HepG2 (cell line): Measurements from ENCODE around the gene CFAP100. TPM values are rescaled to one million over a fixed set of nuclear protein-coding genes. Genes with fewer than 3 reads are reported as not detected.
A peak's percentile ranks its signal among the peaks of the same experiment; 100 is the strongest.

Experiments used
- ATAC-seq: fragments of 200-7000 bp; cut with Tn5 transposase; 3 replicates; pipeline ENCODE4 v1.9.1; 2020; ENCODE audit warnings: mild to moderate bottlenecking, moderate library complexity
- BruUV-seq: library from RNA; stranded (reverse); fragments of 400-500 nt; replicated peaks from 2 replicates; lab custom pipeline; 2021; lab: Mats Ljungman, UMichigan
- CTCF ChIA-PET: fragments of 300-600 bp; formaldehyde crosslinking; extraction: SDS; loops from one replicate; lab custom pipeline; 2021; ENCODE audit warnings: low total read pairs, inconsistent platforms, low intra/inter-chr PET ratio; lab: Yijun Ruan, JAX
- POLR2A ChIA-PET: fragments of 350-600 bp; sonication (Branson Sonifier 250); formaldehyde crosslinking; loops from one replicate; lab custom pipeline; 2020; ENCODE audit warnings: antibody characterized with exemption, inconsistent platforms; lab: Yijun Ruan, JAX
- DNase-seq: peaks from one replicate; pipeline ENCODE4 v3.0.0-alpha.2; 2015; ENCODE audit warnings: low spot score
- FAIRE-seq: peaks from 3 replicates; lab custom pipeline; 2011; peaks lifted over from hg19 to GRCh38; lab: Jason Lieb, UNC
- H2AFZ ChIP-seq: one replicate; pipeline ENCODE4 v1.6.1; 2011; ENCODE audit warnings: low read length, inconsistent platforms
- H3K27ac ChIP-seq: fragments of 300-600 bp; 3 replicates; pipeline ENCODE4 v1.8.0; 2011; ENCODE audit warnings: mixed run types, mild to moderate bottlenecking, mixed read lengths, low read length, inconsistent platforms; ENCODE audit not compliant: insufficient read depth; ENCODE audit errors: extremely low read length
- H3K27me3 ChIP-seq, 2 experiments: fragments of 200-600 bp in 1 of 2; 2 replicates in 1 of 2; 3 replicates in 1 of 2; pipeline versions ENCODE4 v1.6.0 to v1.8.0; 2011; ENCODE audit warnings: low read length in 2 of 2, mild to moderate bottlenecking in 2 of 2, moderate library complexity in 2 of 2, inconsistent platforms in 1 of 2; ENCODE audit not compliant: insufficient read depth in 2 of 2, control insufficient read depth in 1 of 2
- H3K36me3 ChIP-seq, 2 experiments: fragments of 200-600 bp in 1 of 2; replicated peaks in 1 of 2; 2 replicates in 1 of 2; 3 replicates in 1 of 2; pipeline versions ENCODE4 v1.5.1 to v1.8.0; 2011; ENCODE audit warnings: low read length in 2 of 2, inconsistent platforms in 1 of 2; ENCODE audit not compliant: insufficient read depth in 2 of 2, control insufficient read depth in 1 of 2
- H3K4me1 ChIP-seq: 2 replicates; pipeline ENCODE4 v1.5.1; 2012; ENCODE audit warnings: low read length, inconsistent platforms; ENCODE audit not compliant: insufficient read depth
- H3K4me2 ChIP-seq: 2 replicates; pipeline ENCODE4 v1.6.0; 2011; ENCODE audit warnings: low read depth, low read length, inconsistent platforms
- H3K4me3 ChIP-seq, 3 experiments: fragments of 200-600 bp in 1 of 3; sonication (generic), shearing (Covaris generic) in 1 of 3; replicated peaks in 1 of 3; 2 replicates each; pipeline ENCODE4 v1.5.1; 2011 to 2016; ENCODE audit warnings: low read length in 3 of 3, inconsistent platforms in 2 of 3, low read depth in 2 of 3, mild to moderate bottlenecking in 2 of 3, control low read depth in 1 of 3, mixed read lengths in 1 of 3; ENCODE audit not compliant: insufficient read depth in 1 of 3
- H3K79me2 ChIP-seq: one replicate; pipeline ENCODE4 v1.6.1; 2011; ENCODE audit warnings: low read length, inconsistent platforms; ENCODE audit not compliant: insufficient read depth
- H3K9ac ChIP-seq: 2 replicates; pipeline ENCODE4 v1.6.0; 2011; ENCODE audit warnings: mild to moderate bottlenecking, low read depth, low read length, inconsistent platforms; ENCODE audit not compliant: insufficient read depth
- H3K9me3 ChIP-seq: 2 replicates; pipeline ENCODE4 v1.5.1; 2012; ENCODE audit warnings: mild to moderate bottlenecking, low read length
- H4K20me1 ChIP-seq: 2 replicates; pipeline ENCODE4 v1.6.0; 2011; ENCODE audit warnings: inconsistent platforms, mild to moderate bottlenecking, low read length, moderate library complexity; ENCODE audit not compliant: insufficient read depth
- AGO2 ChIP-seq: fragments of 200-400 bp; formaldehyde crosslinking; optimal IDR thresholded peaks from 2 replicates; pipeline ENCODE3; 2017; ENCODE audit warnings: mild to moderate bottlenecking, low read depth, low read length, moderate library complexity
- NRL ChIP-seq: sonication (generic); formaldehyde crosslinking; IDR thresholded peaks from 2 replicates; pipeline ENCODE4 v1.5.0; 2020; ENCODE audit warnings: missing genetic modification reagents, mild to moderate bottlenecking, moderate library complexity, borderline replicate concordance
- U2AF2 ChIP-seq: fragments of 200-400 bp; formaldehyde crosslinking; IDR thresholded peaks from 2 replicates; pipeline ENCODE4 v1.6.1; 2017; ENCODE audit warnings: low read depth, mild to moderate bottlenecking, low read length
- WGBS: methylation state at CpG from one replicate; pipeline ENCODE4 v1.1.6; 2017; ENCODE audit warnings: low lambda C conversion rate; 5-methylcytosine and 5-hydroxymethylcytosine counted together
- in situ Hi-C: cut with HindIII; loops from 2 replicates; pipeline ENCODE4 v1.10.0; 2017; ENCODE audit warnings: low pct_unique_long_range_greater_than_20kb; ENCODE audit not compliant: extremely low pct_ligation_motif_present
- intact Hi-C: fragments of 100-400 bp; cut with micrococcal nuclease; formaldehyde crosslinking; loops from one replicate; pipeline ENCODE4 v1.10.0; 2022; ENCODE audit not compliant: unreplicated experiment
- polyA plus RNA-seq, 8 experiments: library from polyadenylated mRNA; depleted of rRNA in 3 of 8; stranded (reverse) in 7 of 8; unstranded in 1 of 8; fragments of >200 nt; fragmentation: Illumina TruSeq in 4 of 8; extraction: Trizol in 4 of 8; gene quantifications; 2 replicates each; pipeline versions ENCODE4 v1.2.1 to v1.2.3, GENCODE V29; 2011 to 2016; ENCODE audit warnings: low read depth in 4 of 8, missing spikeins in 1 of 8, mixed read lengths in 1 of 8; ENCODE audit not compliant: insufficient read depth in 1 of 8
- total RNA-seq, 5 experiments: library from RNA; depleted of rRNA; stranded (reverse); fragments of >200 nt; fragmentation: Illumina TruSeq; extraction: Trizol; gene quantifications; 2 replicates each; pipeline ENCODE4 v1.2.3, GENCODE V29; 2016; ENCODE audit warnings: low read depth in 1 of 5

CFAP100 gene
- total and polyA plus RNA-seq, 2 of the 13 experiments (the other 11 are each of a cell fraction or from before 2014, with no cell fraction given): 0.32 TPM; not detected in 1

GRCh38 chr3:126434931-126435411 lies 40.3 kb downstream of the CFAP100 start (continued):
- TF ChIP-seq NRL (CRISPR knock-in tag): no peak
- TF ChIP-seq, all 625 proteins: peak for 0

GRCh38 chr3:126435456-126436315 lies 41.0 kb downstream of the CFAP100 start:
- no peaks in the 10 kb centered on the region for H3K79me2 ChIP-seq
- no peak overlapping the region for H3K4me3 ChIP-seq
- no peak overlapping the region for H3K4me2 ChIP-seq
- POLR2A ChIA-PET: no interaction called here
- H3K9ac ChIP-seq: no peak overlapping the region
- in situ Hi-C loops: no loop called here
- DNase-seq: no peak
- no peaks in the 10 kb centered on the region for H3K27me3 ChIP-seq
- intact Hi-C loops: loop anchor here (2.0 kb wide), 1 partner anchor 79 kb away; the partner anchor contains the start of gene KLF15
- FAIRE-seq: no peak
- peaks cover 11 to 41% of the 10 kb centered on the region in 2 experiments; a peak in 4 of 5 replicates for H3K36me3 ChIP-seq
- no peaks in the 10 kb centered on the region for H3K9me3 ChIP-seq
- H3K4me1 ChIP-seq: no peaks in the 10 kb centered on the region
- H3K27ac ChIP-seq: no peak overlapping the region
- no TSS peak for BruUV-seq
- H2AFZ ChIP-seq: no peak overlapping the region
- CTCF ChIA-PET: no interaction called here
- 99% methylated on average over 12 of the region's 14 CpGs for WGBS
- no peak for ATAC-seq
- TF ChIP-seq AGO2 (peak; percentile 39), U2AF2 (no peak)
- no peaks in the 10 kb centered on the region for H4K20me1 ChIP-seq
